ENCODE data around the gene S100A8. TPM values are rescaled to one million over a fixed set of nuclear protein-coding genes. Genes with fewer than 3 reads are reported as not detected.

The S100A8 gene
- total RNA-seq (2021): not detected in 2 replicates
- not detected for Bru-seq, nascent RNA
- not detected for BruChase-seq, experiment 1, labeled RNA remaining after a 2-hour chase
- BruChase-seq, experiment 2, labeled RNA remaining after a 6-hour chase: not detected
- long read RNA-seq: 0 reads

DNA sequence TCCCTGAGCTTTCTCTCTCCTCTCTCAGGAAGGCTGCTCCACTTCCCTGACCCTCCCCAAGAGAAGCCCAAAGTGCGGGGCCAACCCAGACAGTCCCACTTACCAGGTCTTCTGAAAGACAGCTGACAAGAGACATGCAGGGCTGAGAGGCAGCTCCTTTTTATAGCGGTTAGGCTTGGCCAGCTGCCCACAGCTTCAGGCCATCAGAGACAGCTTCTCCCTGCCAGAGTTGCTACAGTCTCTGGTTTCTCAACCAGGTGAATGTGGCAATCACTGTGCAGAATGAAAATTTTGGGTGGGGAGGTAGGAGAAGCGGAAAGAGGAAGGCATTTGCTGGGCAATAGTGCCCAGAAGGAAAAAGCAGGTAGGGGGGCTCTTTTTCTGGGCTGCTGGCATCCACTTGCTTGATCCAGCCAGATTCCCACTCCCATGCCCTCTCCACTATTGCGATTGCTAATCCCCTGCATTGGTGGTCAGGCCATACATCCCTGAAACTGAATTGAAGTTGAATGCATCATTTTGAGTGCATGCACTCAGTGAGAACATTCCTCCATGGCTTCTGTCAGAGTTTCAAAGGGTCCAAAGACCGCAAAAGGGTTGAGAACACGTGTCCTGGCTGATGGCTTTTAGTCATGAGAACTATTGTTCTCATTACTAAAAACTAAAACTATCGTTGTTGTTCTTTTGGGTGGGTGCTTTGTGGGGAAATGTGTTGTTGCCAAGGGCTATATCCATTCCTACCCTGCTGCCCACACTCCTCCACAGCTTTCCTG, at the start of gene S100A8:
TSS of gene S100A8 (minus strand) at position 136 of the 773 bp plus-strand sequence. CDS start 538 bp downstream, outside the sequence.
- TF ChIP-seq EZH2 (IDR thresholded peaks at IDR 0.05; ENCODE audit: borderline replicate concordance, low read depth, low read length, poor library complexity, severe bottlenecking): no peak
- TF ChIP-seq, protein P1, sequence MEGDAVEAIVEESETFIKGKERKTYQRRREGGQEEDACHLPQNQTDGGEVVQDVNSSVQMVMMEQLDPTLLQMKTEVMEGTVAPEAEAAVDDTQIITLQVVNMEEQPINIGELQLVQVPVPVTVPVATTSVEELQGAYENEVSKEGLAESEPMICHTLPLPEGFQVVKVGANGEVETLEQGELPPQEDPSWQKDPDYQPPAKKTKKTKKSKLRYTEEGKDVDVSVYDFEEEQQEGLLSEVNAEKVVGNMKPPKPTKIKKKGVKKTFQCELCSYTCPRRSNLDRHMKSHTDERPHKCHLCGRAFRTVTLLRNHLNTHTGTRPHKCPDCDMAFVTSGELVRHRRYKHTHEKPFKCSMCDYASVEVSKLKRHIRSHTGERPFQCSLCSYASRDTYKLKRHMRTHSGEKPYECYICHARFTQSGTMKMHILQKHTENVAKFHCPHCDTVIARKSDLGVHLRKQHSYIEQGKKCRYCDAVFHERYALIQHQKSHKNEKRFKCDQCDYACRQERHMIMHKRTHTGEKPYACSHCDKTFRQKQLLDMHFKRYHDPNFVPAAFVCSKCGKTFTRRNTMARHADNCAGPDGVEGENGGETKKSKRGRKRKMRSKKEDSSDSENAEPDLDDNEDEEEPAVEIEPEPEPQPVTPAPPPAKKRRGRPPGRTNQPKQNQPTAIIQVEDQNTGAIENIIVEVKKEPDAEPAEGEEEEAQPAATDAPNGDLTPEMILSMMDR (conservative IDR thresholded peaks at IDR 0.05; ENCODE audit: low read depth, low read length): no peak
- H3K27me3 ChIP-seq (replicated peaks; ENCODE audit: insufficient read depth, low read depth, low read length, poor library complexity): peaks cover 79% of the 10 kb centered on the region
- intact Hi-C loops (cut with micrococcal nuclease; ENCODE audit: unreplicated experiment): no loop called here
- BruUV-seq (replicated peaks): no TSS peak
- no peak within 1 kb of the TSS for H3K27ac ChIP-seq (ENCODE audit: low read depth, low read length, poor library complexity, severe bottlenecking)
- H3K4me3 ChIP-seq (ENCODE audit: low read depth, low read length, poor library complexity, severe bottlenecking): no peak within 1 kb of the TSS
- ChIA-PET POLR2A (ENCODE audit: low non-redundant PET) (no interaction called here), CTCF (no interaction called here)
- H3K9me3 ChIP-seq (ENCODE audit: low read depth, low read length, poor library complexity, severe bottlenecking): no peaks in the 10 kb centered on the region
- no peaks in the 10 kb centered on the region for H3K36me3 ChIP-seq (ENCODE audit: insufficient read depth, low read length, poor library complexity, severe bottlenecking)
- H3K4me1 ChIP-seq (ENCODE audit: insufficient read depth, low read length, poor library complexity, severe bottlenecking): no peaks in the 10 kb centered on the region
- DNase-seq (ENCODE audit: low spot score): no peak

DNA sequence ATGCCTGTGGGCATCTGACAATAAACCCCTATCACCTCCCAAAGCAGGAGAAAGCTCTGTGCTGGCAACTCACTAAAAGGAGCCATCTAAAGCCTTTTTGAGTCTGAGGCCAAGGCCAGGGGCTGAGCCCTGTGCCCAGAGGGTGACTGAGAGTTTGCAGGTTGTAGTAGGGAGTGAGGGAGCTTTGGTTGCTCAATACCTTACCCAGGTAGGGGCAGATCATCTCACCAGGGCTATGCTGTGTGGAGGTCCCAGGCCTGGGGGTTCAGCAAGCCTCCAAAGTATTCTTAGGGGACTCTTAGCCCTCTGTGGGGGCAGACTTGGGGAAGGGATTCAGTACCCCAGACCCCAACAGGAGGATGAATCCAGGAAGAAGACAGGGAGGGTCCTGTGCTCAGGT, 48.4 kb upstream of the S100A8 start:
- Histone ChIP-seq H3K27me3 (replicated peaks; ENCODE audit: insufficient read depth, low read depth, low read length, poor library complexity) (peaks cover 46% of the 10 kb centered on the region), H3K4me1 (ENCODE audit: insufficient read depth, low read length, poor library complexity, severe bottlenecking) (no peaks in the 10 kb centered on the region), H3K27ac (ENCODE audit: low read depth, low read length, poor library complexity, severe bottlenecking) (no peak overlapping the region), H3K36me3 (ENCODE audit: insufficient read depth, low read length, poor library complexity, severe bottlenecking) (no peaks in the 10 kb centered on the region), H3K4me3 (ENCODE audit: low read depth, low read length, poor library complexity, severe bottlenecking) (no peak overlapping the region), H3K9me3 (ENCODE audit: low read depth, low read length, poor library complexity, severe bottlenecking) (no peaks in the 10 kb centered on the region)
- POLR2A ChIA-PET (ENCODE audit: low non-redundant PET): no interaction called here
- intact Hi-C loops (cut with micrococcal nuclease; ENCODE audit: unreplicated experiment): no loop called here
- DNase-seq (ENCODE audit: low spot score): no peak
- no TSS peak for BruUV-seq (replicated peaks)
- CTCF ChIA-PET: no interaction called here
- TF ChIP-seq, protein P1 (conservative IDR thresholded peaks at IDR 0.05; ENCODE audit: low read depth, low read length): no peak
- TF ChIP-seq EZH2 (IDR thresholded peaks at IDR 0.05; ENCODE audit: borderline replicate concordance, low read depth, low read length, poor library complexity, severe bottlenecking): no peak

DNA sequence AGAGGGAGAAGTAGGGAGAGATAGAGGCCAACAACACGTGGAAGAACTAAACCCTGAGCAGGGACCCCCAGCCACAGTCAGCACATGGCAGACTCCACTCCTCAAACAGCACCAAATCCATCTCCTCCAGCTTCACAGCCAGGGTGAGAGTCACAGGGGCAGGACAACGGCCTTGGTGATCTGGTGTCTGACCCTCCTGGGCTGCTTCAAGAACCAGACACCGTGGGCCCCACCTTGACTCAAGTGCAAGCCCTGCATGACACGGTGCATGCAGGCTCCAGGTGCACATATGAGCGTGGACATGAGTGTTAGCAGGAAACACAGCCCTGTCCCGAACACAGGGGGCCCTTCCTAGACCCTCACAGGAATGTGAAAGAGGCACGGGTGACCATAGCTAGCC, 47.7 kb upstream of the S100A8 start:
- no TSS peak for BruUV-seq (replicated peaks)

More for the DNA sequence above, 47.7 kb upstream of the S100A8 start:
- DNase-seq (ENCODE audit: low spot score): no peak
- Histone ChIP-seq H3K36me3 (ENCODE audit: insufficient read depth, low read length, poor library complexity, severe bottlenecking) (no peaks in the 10 kb centered on the region), H3K9me3 (ENCODE audit: low read depth, low read length, poor library complexity, severe bottlenecking) (no peaks in the 10 kb centered on the region), H3K27me3 (replicated peaks; ENCODE audit: insufficient read depth, low read depth, low read length, poor library complexity) (peaks cover 47% of the 10 kb centered on the region), H3K27ac (ENCODE audit: low read depth, low read length, poor library complexity, severe bottlenecking) (no peak overlapping the region), H3K4me1 (ENCODE audit: insufficient read depth, low read length, poor library complexity, severe bottlenecking) (no peaks in the 10 kb centered on the region), H3K4me3 (ENCODE audit: low read depth, low read length, poor library complexity, severe bottlenecking) (no peak overlapping the region)
- intact Hi-C loops (cut with micrococcal nuclease; ENCODE audit: unreplicated experiment): no loop called here
- CTCF ChIA-PET: no interaction called here
- no peak for TF ChIP-seq EZH2 (IDR thresholded peaks at IDR 0.05; ENCODE audit: borderline replicate concordance, low read depth, low read length, poor library complexity, severe bottlenecking)
- TF ChIP-seq, protein P1 (conservative IDR thresholded peaks at IDR 0.05; ENCODE audit: low read depth, low read length): no peak
- POLR2A ChIA-PET (ENCODE audit: low non-redundant PET): no interaction called here
